Measurements from ENCODE around the gene MN1.

MN1 gene

DNA sequence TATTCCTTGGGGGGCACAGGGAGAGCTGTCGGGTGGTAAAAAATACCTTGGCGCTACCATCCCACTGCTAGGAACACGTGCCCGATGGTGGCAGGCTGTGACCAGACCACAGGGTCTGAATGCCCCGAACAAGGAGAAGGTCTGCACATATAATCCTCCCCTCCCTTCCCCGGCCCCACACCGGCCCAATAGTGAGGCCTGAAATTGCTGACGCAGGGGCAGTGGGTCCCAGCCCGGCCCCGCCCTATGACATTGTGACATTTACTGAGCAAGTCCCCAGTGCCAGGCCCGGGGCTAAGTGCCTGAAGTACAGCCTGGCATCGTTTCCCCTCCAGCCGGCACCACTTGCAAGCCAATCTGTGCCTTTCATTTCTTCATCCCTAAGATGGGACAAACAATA, 19.5 kb downstream of the MN1 start:
- no peak for DNase-seq

- DNase-seq, result no peak
Measured at GRCh38 chr22:27780161-27780575, 21.4 kb downstream of the MN1 start.

DNA sequence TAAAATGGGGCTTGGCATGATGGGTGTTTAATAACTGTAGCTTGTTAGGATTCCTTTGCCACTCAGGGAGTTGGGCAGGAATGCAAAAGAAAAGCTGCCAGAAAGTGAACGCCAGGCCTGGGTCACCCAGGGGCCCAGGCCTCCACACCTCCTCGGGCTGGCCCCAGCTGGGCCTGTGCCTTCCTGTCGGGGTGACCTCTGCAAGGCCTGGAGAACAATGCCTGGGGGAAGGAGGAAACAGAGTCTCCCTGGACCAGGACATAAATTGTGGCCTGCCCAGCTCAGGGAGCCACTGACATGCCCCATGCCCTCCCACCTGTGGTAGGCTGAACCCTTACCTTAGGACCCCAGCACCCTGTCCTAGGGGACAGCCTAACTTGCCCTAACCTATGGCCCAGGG, 21.9 kb downstream of the MN1 start:
- no peak for DNase-seq

DNA sequence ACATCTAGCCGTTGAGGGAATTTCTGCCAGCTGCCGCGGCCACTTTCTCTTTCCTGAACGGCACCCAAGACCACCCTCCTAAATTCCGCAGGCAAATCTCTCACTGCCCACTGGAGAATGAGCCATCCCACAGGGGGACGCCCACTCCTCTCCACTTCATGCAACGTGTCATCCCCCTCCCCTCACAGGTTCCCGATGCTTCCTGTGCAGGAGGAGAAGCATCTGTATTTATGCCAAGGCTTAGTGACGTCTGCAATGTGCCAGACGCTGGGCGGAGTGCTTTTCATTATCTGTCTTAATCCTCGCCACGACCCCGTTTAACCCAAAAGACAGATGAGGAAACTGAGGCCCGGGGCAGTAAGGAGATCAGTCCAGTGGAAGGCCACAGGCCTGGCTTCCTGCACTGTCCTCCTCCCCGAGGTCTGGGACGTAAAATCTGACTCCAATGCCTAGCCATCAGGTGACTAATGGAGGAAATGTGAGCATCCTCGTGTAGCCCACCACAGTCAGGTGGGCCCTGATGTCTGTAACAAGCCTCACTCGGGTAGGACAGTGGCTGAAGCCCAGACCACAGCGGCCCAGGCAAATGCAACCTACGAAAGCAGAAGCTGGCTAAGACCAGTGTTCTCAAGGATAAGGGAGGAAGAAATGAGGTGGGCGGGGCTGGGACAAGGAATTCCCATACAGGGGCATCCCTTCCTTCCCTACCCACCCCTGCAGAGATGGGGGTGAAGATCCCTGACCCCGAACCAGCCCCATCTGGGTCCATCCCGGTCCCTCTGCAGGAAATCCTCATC, 23.1 kb downstream of the MN1 start:
- DNase-seq, result no peak

- DNase-seq, result no peak
Measured at GRCh38 chr22:27777128-27777527, 24.4 kb downstream of the MN1 start.

DNA sequence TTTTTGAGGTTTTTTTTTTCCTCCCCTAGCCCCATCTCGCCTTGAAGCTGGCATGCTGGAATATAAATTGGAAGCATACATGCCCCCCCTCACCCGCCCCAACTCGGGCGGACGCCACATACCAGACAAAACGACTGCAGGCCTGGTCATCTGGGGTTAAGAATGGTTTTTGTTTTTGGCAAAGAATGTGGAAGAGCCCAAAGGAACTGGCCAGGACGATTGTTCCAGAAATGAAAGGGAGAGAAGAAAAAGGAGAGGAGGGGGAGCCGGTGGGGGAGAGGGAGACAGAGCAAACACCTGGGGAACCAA, 25.0 kb downstream of the MN1 start:
- no peak for DNase-seq

DNA sequence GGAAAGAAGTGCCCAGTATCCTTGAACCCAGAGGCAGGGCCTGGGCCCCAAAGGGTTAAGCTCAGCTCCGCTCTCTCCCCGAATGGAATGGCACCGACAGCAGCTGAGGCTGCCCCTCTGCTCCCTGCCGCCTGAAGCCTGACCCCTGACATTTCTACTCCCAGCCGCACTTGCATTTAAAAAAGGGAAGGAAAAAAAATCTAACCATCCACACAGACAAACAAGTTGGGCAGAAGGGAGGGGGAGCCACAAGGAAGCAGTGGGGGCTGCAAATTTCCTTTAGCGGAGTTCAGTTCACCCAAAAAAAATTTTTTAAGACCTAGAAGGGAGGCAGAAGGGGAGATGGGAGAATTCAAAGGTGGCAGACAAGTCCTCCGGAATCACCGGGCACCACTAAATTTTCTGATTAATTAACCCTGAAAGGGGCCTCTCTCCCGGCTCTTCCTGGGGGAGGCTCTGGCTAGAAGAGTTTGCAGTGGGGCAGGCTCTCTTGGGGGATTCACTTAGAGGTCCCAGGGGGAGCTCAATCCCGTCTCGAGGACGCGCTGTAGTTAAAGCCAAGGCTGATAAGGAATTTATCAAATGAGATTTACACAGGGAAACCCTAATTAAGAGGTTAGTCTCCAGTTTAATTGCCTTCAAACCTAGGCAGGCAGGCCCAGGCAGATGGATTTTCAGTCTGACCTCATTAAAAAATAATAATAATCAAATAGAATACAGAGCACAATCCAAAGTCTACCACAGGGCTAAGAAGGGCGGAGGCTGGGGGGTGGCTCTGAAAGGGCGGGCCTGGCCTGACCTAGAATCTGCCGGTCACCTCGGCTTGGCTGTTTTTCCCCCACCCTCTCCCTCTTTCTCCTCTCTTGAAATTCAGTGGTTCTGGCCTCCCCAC, 25.6 kb downstream of the MN1 start:
- DNase-seq, result no peak

GRCh38 chr22:27775087-27775698, 26.4 kb downstream of the MN1 start:
- DNase-seq, result no peak

DNA sequence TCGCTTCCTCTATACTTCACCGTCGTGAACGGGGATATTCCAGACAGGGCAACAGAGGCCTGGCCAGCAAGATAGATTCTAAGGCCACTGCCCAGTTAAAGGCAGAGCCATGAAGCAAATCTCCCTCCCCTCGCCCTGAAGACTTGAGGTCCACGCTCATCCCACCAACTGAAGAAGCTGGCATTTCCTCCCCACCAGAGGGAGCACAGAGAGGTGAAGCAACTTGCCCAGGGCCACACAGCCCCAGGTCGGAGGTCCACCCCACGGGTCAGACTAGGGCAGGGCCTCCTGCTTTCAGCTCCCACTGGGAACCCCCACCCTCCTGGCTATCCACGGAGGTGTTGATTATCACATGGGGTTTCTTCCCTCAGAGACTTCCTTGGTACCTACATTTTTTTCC, 27.4 kb downstream of the MN1 start:
- DNase-seq, result no peak

DNA sequence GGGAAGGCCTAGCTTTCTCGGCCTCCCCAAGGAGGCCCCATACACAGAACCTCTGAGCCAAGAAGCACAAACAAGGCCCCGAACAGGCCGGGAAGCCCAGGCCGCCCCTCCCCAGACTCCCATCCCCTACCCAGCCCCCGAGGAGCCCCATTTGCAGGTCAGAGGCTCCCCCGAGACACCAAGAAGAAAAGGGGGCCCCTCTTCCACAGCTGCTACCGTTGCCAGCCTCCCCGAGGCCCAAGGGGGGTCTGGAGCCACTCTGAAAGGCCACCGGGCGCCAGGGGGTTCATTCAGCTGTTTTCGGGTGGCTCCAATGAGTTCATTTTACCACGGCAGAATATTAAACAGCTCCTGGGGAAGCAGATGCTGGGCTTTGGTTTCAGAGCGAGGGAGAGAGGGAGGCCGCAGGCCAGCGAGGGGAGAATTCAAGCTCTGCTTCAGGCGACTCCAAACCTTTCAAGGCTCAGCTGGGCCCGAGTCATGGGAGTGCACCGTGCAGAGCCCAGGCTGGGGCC, 28.5 kb downstream of the MN1 start:
- DNase-seq, result no peak

DNA sequence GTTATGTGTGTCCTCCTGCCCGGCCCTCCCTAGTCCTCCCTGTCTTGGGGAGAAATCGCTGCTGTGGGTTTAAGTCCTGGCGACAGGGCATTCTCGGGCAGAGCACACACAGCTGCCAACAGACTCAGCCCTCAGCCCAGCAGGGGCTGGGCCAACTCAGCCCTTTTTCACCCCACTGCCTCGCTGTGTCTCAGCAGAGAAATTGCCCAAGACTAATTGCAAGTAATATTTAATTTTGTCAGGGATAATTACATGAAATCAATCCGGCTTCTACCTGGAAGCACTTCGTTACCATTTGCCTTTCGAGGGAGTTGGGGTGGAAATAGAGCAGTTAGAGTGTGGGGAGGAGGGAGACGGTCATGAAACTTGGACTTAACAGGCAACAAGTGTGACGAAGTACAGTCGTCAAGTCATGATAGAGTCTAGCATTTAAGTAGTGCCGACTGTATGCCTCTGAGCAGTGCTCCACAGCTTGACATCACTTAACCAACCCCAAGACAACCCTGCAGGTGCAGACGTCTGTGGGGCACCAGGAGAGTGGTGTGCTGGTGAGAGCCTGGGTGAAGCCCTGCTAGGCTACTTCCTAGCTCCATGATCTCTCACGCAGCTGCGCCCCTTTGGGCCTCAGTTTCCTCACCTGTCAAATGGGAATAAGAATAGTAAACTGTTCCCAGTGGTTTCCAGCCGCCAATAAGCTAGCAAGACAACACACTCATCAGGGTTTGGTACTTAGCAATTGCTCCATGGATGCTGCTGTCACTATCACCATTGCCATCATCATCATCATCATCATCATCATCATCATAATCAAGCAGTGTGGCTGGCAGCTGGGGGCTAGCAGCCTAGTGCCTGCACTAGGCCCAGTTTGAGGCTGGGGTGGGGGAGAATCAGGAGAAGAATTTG, 29.2 kb downstream of the MN1 start:
- no peak for DNase-seq

DNA sequence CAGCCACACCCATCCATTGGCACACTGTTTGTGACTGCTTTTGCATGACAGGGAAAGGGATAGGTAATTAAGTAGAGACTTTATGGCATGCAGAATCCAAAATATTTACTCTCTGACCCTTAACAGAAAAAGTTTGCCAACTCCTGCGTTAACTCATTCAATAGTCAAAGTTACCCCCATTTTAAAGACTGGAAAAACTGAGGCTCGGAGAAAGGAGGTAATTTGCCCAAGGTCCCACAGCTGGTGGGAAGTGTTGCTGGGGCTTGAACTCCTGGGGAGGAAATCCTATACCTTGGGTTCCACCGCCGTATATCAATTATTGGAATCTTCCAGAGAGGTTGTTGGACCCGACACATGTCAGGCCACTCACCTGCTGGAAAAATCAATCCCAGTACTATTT, 29.9 kb downstream of the MN1 start:
- DNase-seq, result no peak

- DNase-seq, result no peak
Measured at GRCh38 chr22:27769012-27769411, 32.5 kb downstream of the MN1 start.

GRCh38 chr22:27768027-27768653, 33.4 kb downstream of the MN1 start:
- no peak for DNase-seq

DNA sequence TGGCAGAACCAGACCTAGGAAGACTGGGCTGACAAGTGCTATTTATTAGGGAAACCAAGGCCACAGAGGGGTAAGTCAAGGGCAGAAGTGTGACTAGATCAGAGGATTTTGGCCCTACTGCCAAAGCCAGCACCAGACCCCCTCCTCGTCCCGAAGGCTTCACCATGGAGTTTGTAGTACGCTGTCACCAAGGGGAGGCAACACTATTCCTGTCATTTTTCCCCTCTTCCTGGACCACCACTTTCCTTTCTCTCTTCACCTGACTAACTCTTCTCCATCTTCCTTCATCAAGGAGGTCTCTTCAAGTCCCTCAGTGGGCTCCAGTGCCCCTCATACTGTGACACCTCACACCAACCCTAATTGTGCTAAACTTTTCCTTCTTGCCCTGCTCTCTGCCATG, 34.9 kb downstream of the MN1 start:
- DNase-seq, result no peak

DNA sequence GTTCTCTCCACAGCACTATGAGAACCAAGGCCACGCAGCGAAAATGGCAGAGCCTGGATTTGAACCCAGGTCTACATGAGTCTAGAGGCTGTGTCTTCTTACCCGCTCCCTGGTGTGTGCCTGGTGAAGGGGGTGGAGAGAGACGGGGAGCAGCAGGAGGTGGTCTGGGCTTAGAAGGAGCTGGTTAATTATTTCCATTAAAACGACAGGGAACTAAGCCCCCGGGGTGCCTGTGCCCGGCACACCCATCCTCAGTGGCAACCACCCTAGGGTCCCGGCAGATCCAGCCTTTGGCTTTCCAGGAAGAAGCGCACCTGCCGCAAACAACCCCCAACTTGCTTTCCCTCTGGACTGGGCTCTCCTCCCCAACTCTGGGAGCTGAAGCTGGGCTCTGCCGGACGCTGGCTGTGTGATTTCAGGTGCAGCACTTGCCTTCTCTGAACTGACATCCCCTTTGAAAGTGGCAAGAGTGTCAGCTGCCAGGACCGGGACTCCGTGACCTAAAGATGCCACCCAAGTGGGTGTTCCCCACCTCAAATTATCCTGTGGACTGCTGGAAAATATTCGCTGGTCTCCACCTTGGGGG, 35.8 kb downstream of the MN1 start:
- DNase-seq, result no peak

GRCh38 chr22:27764722-27765236, 36.8 kb downstream of the MN1 start:
- DNase-seq, result no peak

DNA sequence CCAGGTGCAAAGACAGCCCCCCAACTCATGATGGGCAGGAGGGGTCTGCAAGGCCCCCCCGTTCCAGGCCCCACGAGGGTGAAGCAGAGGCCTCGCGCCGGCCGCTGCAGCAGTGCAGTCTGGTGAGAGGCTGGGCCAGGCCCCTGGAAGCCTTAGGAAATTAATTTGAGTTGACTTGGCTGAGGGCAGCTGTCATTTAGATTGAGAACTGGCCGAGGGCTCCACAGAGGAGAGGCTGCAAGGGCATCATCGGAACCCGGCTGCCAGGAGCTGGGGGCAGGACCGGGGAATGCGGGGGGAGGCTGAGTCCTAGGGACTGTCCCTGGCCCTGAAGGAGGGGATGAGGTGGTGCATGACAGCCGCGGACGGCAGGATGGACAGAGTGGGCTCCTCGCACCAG, 39.9 kb downstream of the MN1 start:
- no peak for DNase-seq

- no peak for DNase-seq
Measured at GRCh38 chr22:27761000-27761399, 40.6 kb downstream of the MN1 start.

GRCh38 chr22:27760474-27760873, 41.1 kb downstream of the MN1 start:
- DNase-seq, result no peak

DNA sequence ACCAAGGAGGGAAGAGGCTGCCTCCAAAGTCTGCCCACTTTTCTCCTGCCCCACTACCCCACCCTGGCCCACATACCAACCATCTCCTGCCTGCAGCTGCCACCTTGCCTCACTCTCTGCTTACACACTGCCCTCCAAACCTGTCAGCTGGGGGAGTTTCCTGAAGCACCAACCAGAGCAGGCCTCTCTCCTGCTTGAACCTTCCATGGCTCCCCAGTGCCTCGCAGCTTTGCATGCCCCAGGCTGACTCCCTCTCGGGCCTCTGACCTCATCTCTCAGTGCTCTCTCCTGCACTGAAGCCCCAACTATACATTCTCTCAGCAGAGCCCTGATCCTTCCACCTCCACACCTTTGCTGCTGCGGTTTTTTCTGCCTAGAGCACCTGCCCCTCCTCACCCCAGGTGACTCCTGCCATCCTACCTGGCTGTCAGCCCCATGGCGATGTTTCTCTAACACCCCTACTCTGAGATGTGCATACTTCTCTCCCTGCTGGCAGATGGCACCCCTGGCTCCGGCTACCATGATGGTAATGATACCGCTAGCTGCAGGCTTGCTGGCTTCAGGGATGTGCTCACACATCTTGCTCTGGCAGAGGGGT, 43.5 kb downstream of the MN1 start:
- DNase-seq, result no peak

All from activated CD4-positive, CD25-positive, alpha-beta regulatory T cell (primary cell).